K562 (cell line): ENCODE measurements around the gene PEX6. TPM values are rescaled to one million over a fixed set of nuclear protein-coding genes. Genes with fewer than 3 reads are reported as not detected.

Experiments used
- ATAC-seq: fragments of 200-7000 bp; cut with Tn5 transposase; 3 replicates; pipeline ENCODE4 v1.9.1; 2020; ENCODE audit warnings: moderate library complexity
- BruUV-seq: library from RNA; stranded (reverse); fragments of 400-500 nt; replicated peaks from 2 replicates; lab custom pipeline; 2021; lab: Mats Ljungman, UMichigan
- CTCF ChIA-PET: fragments of 300-600 bp; formaldehyde crosslinking; extraction: SDS; loops from one replicate; lab custom pipeline; 2021; ENCODE audit warnings: low intra/inter-chr PET ratio; lab: Yijun Ruan, JAX
- POLR2A ChIA-PET: fragments of 300-600, 350-650 bp; sonication (Branson Sonifier 250); formaldehyde crosslinking; extraction: SDS; loops from one replicate; lab custom pipeline; 2021; ENCODE audit warnings: antibody characterized with exemption, inconsistent platforms; lab: Yijun Ruan, JAX
- DNase-seq, 4 experiments: peaks; one replicate each; pipeline versions ENCODE4 v3.0.0 to v3.0.0-alpha.2; 2011 to 2018; ENCODE audit warnings: low spot score in 3 of 4, mixed read lengths in 3 of 4; ENCODE audit errors: extremely low read depth in 1 of 4
- FAIRE-seq: peaks from 2 replicates; lab custom pipeline; 2011; peaks lifted over from hg19 to GRCh38; lab: Jason Lieb, UNC
- H2AFZ ChIP-seq: 2 replicates; pipeline ENCODE4 v1.6.0; 2011; ENCODE audit warnings: low read depth, low read length, control low read depth, inconsistent platforms
- H3K27ac ChIP-seq: fragments of 200-600 bp; 3 replicates; pipeline ENCODE4 v1.8.0; 2011; ENCODE audit warnings: low read depth, mild to moderate bottlenecking, control low read depth, inconsistent platforms, low read length, moderate library complexity, mixed read lengths; ENCODE audit errors: extremely low read depth
- H3K27me3 ChIP-seq, 2 experiments: fragments of 300-600 bp in 1 of 2; 2 replicates in 1 of 2; 3 replicates in 1 of 2; pipeline versions ENCODE4 v1.6.0 to v1.8.0; 2011; ENCODE audit warnings: inconsistent platforms in 2 of 2, low read length in 2 of 2, mild to moderate bottlenecking in 1 of 2, mixed read lengths in 1 of 2, moderate library complexity in 1 of 2; ENCODE audit not compliant: control insufficient read depth in 2 of 2, insufficient read depth in 2 of 2
- H3K36me3 ChIP-seq: fragments of 300-600 bp; 3 replicates; pipeline ENCODE4 v1.8.0; 2011; ENCODE audit warnings: mild to moderate bottlenecking, low read length, inconsistent platforms; ENCODE audit not compliant: control insufficient read depth, insufficient read depth
- H3K4me1 ChIP-seq, 2 experiments: fragments of 200-600 bp in 1 of 2; replicated peaks in 1 of 2; 2 replicates in 1 of 2; 3 replicates in 1 of 2; pipeline versions ENCODE4 v1.5.1 to v1.8.0; 2011; ENCODE audit warnings: inconsistent platforms in 2 of 2, low read length in 2 of 2, mild to moderate bottlenecking in 1 of 2, mixed read lengths in 1 of 2, moderate library complexity in 1 of 2; ENCODE audit not compliant: control insufficient read depth in 2 of 2, insufficient read depth in 2 of 2
- H3K4me2 ChIP-seq: 2 replicates; pipeline ENCODE4 v1.6.1; 2011; ENCODE audit warnings: low read length, control low read depth, inconsistent platforms, mixed read lengths; ENCODE audit not compliant: insufficient read depth
- H3K4me3 ChIP-seq: fragments of 200-600 bp; sonication (generic), shearing (Covaris generic); 2 replicates; pipeline ENCODE4 v1.5.1; 2016; ENCODE audit warnings: control low read depth, inconsistent platforms
- H3K79me2 ChIP-seq: fragments of 200-600 bp; 3 replicates; pipeline ENCODE4 v1.8.0; 2011; ENCODE audit warnings: low read length, inconsistent platforms; ENCODE audit not compliant: control insufficient read depth, insufficient read depth
- H3K9ac ChIP-seq, 2 experiments: 2 replicates each; pipeline versions ENCODE4 v1.6.0 to v1.6.1; 2011; ENCODE audit warnings: low read depth in 2 of 2, low read length in 2 of 2, control low read depth in 1 of 2, inconsistent platforms in 1 of 2, mild to moderate bottlenecking in 1 of 2, mixed read lengths in 1 of 2; ENCODE audit not compliant: insufficient read depth in 1 of 2
- H3K9me1 ChIP-seq: one replicate; pipeline ENCODE4 v1.6.0; 2011; ENCODE audit warnings: inconsistent platforms, mild to moderate bottlenecking, low read length, moderate library complexity; ENCODE audit not compliant: control insufficient read depth, insufficient read depth
- H3K9me3 ChIP-seq: replicated peaks from 2 replicates; pipeline ENCODE4 v1.5.1; 2011; ENCODE audit warnings: low read depth, low read length, inconsistent platforms; ENCODE audit not compliant: control insufficient read depth, insufficient read depth
- H4K20me1 ChIP-seq: replicated peaks from 2 replicates; pipeline ENCODE4 v1.6.1; 2011; ENCODE audit warnings: low read length, inconsistent platforms, mixed read lengths; ENCODE audit not compliant: control insufficient read depth, insufficient read depth
- C11orf30 ChIP-seq: fragments of 450-650 bp; IDR thresholded peaks from 2 replicates; pipeline ENCODE4 v1.6.1; 2016; ENCODE audit warnings: low read depth, mild to moderate bottlenecking
- MAFG ChIP-seq: fragments of 450-650 bp; conservative IDR thresholded peaks from 2 replicates; pipeline ENCODE4 v1.6.1; 2016; ENCODE audit warnings: missing genetic modification characterization, missing compliant biosample characterization
- NFE2 ChIP-seq: IDR thresholded peaks from 2 replicates; pipeline ENCODE4 v1.6.1; 2014; ENCODE audit warnings: antibody characterized with exemption, low read depth
- RREB1 ChIP-seq: fragments of 250-450 bp; sonication (Bioruptor Pico); IDR thresholded peaks from 2 replicates; pipeline ENCODE4 v1.4.0; 2020
- ZNF316 ChIP-seq: fragments of 450-650 bp; IDR thresholded peaks from 2 replicates; pipeline ENCODE4 v1.6.1; 2016
- WGBS: fragments of 100-300 bp; shearing (Covaris generic); methylation state at CpG from one replicate; pipeline ENCODE4 v1.1.6; 2016; ENCODE audit warnings: low coverage, mixed read lengths; ENCODE audit not compliant: insufficient coverage; ENCODE audit errors: missing lambda C conversion rate; 5-methylcytosine and 5-hydroxymethylcytosine counted together
- in situ Hi-C: fragments of 300-500 bp; cut with MboI; formaldehyde crosslinking; loops from 4 replicates; pipeline ENCODE4 v1.15.0; 2018; ENCODE audit warnings: inconsistent platforms, mixed read lengths
- intact Hi-C: fragments of 100-400 bp; cut with micrococcal nuclease; formaldehyde crosslinking; loops from 2 replicates; pipeline ENCODE4 v1.14.2; 2022
- polyA plus RNA-seq, 8 experiments: library from polyadenylated mRNA; depleted of rRNA in 4 of 8; stranded (reverse) in 5 of 8; unstranded in 3 of 8; fragments of >200 nt; fragmentation: Nextera tagmentation in 2 of 8; fragmentation: Illumina TruSeq in 1 of 8; extraction: Ambion mirVana in 2 of 8; extraction: Trizol in 1 of 8; gene quantifications; 2 replicates each; pipeline versions ENCODE4 v1.2.1 to v1.2.3, GENCODE V29; 2011 to 2014; ENCODE audit warnings: inconsistent platforms in 1 of 8, missing spikeins in 1 of 8
- total RNA-seq, 7 experiments: library from RNA; depleted of rRNA in 6 of 7; stranded (reverse); fragments of >200 nt in 6 of 7; fragmentation: Illumina TruSeq in 2 of 7; extraction: Trizol in 2 of 7; gene quantifications; 2 replicates each; pipeline versions ENCODE4 v1.2.1 to v1.2.3, GENCODE V29; 2011 to 2021; ENCODE audit warnings: low replicate concordance in 1 of 7

PEX6 gene
- total and polyA plus RNA-seq, 9 of the 15 experiments (the other 6 are each of a cell fraction or from before 2014, with no cell fraction given) = 0.17 to 20.8 (median 6.9) TPM

DNA sequence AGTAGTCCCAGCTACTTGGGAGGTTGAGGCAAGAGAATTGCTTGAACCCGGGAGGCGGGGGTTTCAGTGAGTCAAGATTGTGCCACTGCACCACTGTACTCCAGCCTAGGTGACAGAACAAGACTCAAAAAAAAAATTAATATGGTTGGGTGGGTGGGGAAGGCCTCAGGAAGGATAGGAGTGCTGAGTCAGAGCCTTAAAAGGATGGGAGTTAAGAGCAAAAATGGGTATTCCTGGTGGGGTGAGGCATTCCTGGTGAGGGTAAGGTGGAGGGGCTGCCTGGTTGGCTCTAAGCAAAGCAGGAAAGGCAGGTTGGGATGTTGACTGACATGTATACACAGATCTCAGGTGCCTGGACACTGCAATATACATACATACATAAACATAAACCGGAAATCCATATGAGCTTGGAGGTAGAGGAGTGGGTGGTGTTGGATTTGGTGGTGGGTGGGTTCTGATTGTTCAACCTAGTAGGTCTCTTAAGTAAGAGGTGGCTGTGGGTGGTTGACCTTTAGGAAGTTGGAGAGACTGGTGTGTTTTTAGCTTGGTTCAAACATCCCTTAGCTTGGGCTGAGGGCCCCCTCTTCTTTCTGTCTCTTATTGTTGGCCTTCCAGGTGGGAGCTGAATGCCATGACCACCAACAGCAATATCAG, 41.2 kb upstream of the PEX6 start:
- Histone ChIP-seq H3K9ac (peak overlapping the region; percentile 82 to 94; a peak in 1 of 4 replicates), H3K36me3 (peaks cover 75% of the 10 kb centered on the region), H3K27ac (peak overlapping the region; percentile 83), H3K4me2 (peak overlapping the region; percentile 100), H3K4me3 (no peak overlapping the region), H3K9me3 (no peaks in the 10 kb centered on the region), H4K20me1 (no peaks in the 10 kb centered on the region), H2AFZ (no peak overlapping the region), H3K9me1 (no peaks in the 10 kb centered on the region), H3K27me3 (no peaks in the 10 kb centered on the region), H3K4me1 (peaks cover 41% of the 10 kb centered on the region in 2 experiments), H3K79me2 (peaks cover 65% of the 10 kb centered on the region)
- TF ChIP-seq RREB1 = no peak
- TF ChIP-seq ZNF316 = peak; percentile 91
- TF ChIP-seq C11orf30 = peak; percentile 75
- peak; percentile 46; the same call in 1 of the 2 replicates for TF ChIP-seq MAFG (tag)
- TF ChIP-seq NFE2 = peak; percentile 49
- WGBS = 89% methylated on average over 3 of the region's 3 CpGs
- DNase-seq (no peak), ATAC-seq (no peak), FAIRE-seq (no peak)
- BruUV-seq = no TSS peak
- in situ Hi-C loops = no loop called here
- ChIA-PET CTCF (no interaction called here), POLR2A (interaction anchor here (0.6 to 2.5 kb wide), 9 partner anchors 9 to 894 kb away, joined by 3 to 17 read pairs (median 4); partner anchors contain the start of genes CNPY3, CUL7 and PEX6)
- intact Hi-C loops = no loop called here
